GM21528 (cell line): ENCODE data around the gene NXF1.
"Not testable (repeated sequence)": the region's sequence is repeated elsewhere in the genome, so short reads cannot be mapped to it uniquely, and the experiment has no call there.

ENCODE experiments used
- ATAC-seq: cut with Tn5 transposase; IDR thresholded peaks from one replicate; pipeline ENCODE4 v1.9.1; 2021; ENCODE audit warnings: mild to moderate bottlenecking, moderate library complexity; ENCODE audit not compliant: unreplicated experiment, low FRiP score

The NXF1 gene

GRCh38 chr11:62788991-62789390, 16.2 kb downstream of the NXF1 start:
- ATAC-seq, result no peak

GRCh38 chr11:62787005-62787759, 18.1 kb downstream of the NXF1 start, which contains the start of gene TMEM179B:
Gene TMEM179B (plus strand): TSS chr11:62787402. CDS start chr11:62787432, 30 bp downstream.
- ATAC-seq, result peak; percentile 66

- ATAC-seq, result peak; percentile 53
Observed at GRCh38 chr11:62786318-62787004, 18.8 kb downstream of the NXF1 start.

GRCh38 chr11:62782753-62783152, 22.5 kb downstream of the NXF1 start:
- ATAC-seq, result no peak

- no peak for ATAC-seq
Observed at GRCh38 chr11:62778441-62778840, 26.8 kb downstream of the NXF1 start.

- no peak for ATAC-seq
Observed at GRCh38 chr11:62777389-62777788, 27.9 kb downstream of the NXF1 start.

GRCh38 chr11:62775646-62776045, 29.6 kb downstream of the NXF1 start:
- no peak for ATAC-seq

- no peak for ATAC-seq
Observed at GRCh38 chr11:62774407-62774806, 30.8 kb downstream of the NXF1 start.

GRCh38 chr11:62771144-62772021, 33.9 kb downstream of the NXF1 start, which contains the start of gene TAF6L:
Gene TAF6L (plus strand): TSS chr11:62771396. CDS start chr11:62775784, 4,388 bp downstream.
- ATAC-seq, result peak; percentile 76

- ATAC-seq, result peak; percentile 6
Observed at GRCh38 chr11:62770778-62771143, 34.5 kb downstream of the NXF1 start.

GRCh38 chr11:62760867-62761227, 44.4 kb downstream of the NXF1 start:
- ATAC-seq, result not testable (repeated sequence)

GRCh38 chr11:62757846-62758788, 47.1 kb downstream of the NXF1 start:
- ATAC-seq, result no peak

- no peak for ATAC-seq
Observed at GRCh38 chr11:62755086-62755615, 50.1 kb downstream of the NXF1 start.

- ATAC-seq, result peak; percentile 93
Observed at GRCh38 chr11:62753736-62754603, 51.3 kb downstream of the NXF1 start, which contains the start of gene ZBTB3. Gene ZBTB3 (minus strand): TSS chr11:62754160. CDS start chr11:62753664, 496 bp downstream.

- ATAC-seq, result no peak
Observed at GRCh38 chr11:62752994-62753735, 52.1 kb downstream of the NXF1 start.

- ATAC-seq, result no peak
Observed at GRCh38 chr11:62752177-62752785, 53.0 kb downstream of the NXF1 start.

- ATAC-seq, result not testable (repeated sequence)
Observed at GRCh38 chr11:62749931-62750330, 55.3 kb downstream of the NXF1 start.
